Skeletal muscle cell (primary cell): ENCODE measurements around the gene STXBP6.
"Not testable (repeated sequence)": the region's sequence is repeated elsewhere in the genome, so short reads cannot be mapped to it uniquely, and the experiment has no call there.

Experiments used
- DNase-seq: peaks from one replicate; pipeline ENCODE4 v3.0.0-alpha.2; 2010; ENCODE audit warnings: low read depth
- H3K4me3 ChIP-seq: 2 replicates; pipeline ENCODE4 v1.5.1; 2011; ENCODE audit warnings: low read depth, mild to moderate bottlenecking, control low read depth, low read length, moderate library complexity

Gene STXBP6

GRCh38 chr14:24965934-24966578 lies 83.9 kb downstream of the STXBP6 start:
- peak; percentile 63 for DNase-seq
- H3K4me3 ChIP-seq = no peak overlapping the region

- H3K4me3 ChIP-seq = no peak overlapping the region
- DNase-seq = no peak
Measured at GRCh38 chr14:24965578-24965933, 84.4 kb downstream of the STXBP6 start.

GRCh38 chr14:24964591-24964990 lies 85.4 kb downstream of the STXBP6 start:
- no peak overlapping the region for H3K4me3 ChIP-seq
- DNase-seq = no peak

- no peak overlapping the region for H3K4me3 ChIP-seq
- no peak for DNase-seq
Measured at GRCh38 chr14:24964048-24964447, 85.9 kb downstream of the STXBP6 start.

- not testable (repeated sequence) for H3K4me3 ChIP-seq, DNase-seq
Measured at GRCh38 chr14:24962118-24962517, 87.8 kb downstream of the STXBP6 start.

- no peak for DNase-seq
- no peak overlapping the region for H3K4me3 ChIP-seq
Measured at GRCh38 chr14:24960816-24961215, 89.1 kb downstream of the STXBP6 start.

GRCh38 chr14:24959791-24960331 lies 90.1 kb downstream of the STXBP6 start:
- no peak for DNase-seq
- no peak overlapping the region for H3K4me3 ChIP-seq

GRCh38 chr14:24958271-24958670 lies 91.7 kb downstream of the STXBP6 start:
- H3K4me3 ChIP-seq = no peak overlapping the region
- no peak for DNase-seq

- no peak for DNase-seq
- no peak overlapping the region for H3K4me3 ChIP-seq
Measured at GRCh38 chr14:24957814-24958213, 92.1 kb downstream of the STXBP6 start.

- H3K4me3 ChIP-seq = no peak overlapping the region
- DNase-seq = no peak
Measured at GRCh38 chr14:24956104-24956503, 93.8 kb downstream of the STXBP6 start.

- no peak overlapping the region for H3K4me3 ChIP-seq
- DNase-seq = no peak
Measured at GRCh38 chr14:24954700-24955037, 95.3 kb downstream of the STXBP6 start.

- no peak overlapping the region for H3K4me3 ChIP-seq
- no peak for DNase-seq
Measured at GRCh38 chr14:24954037-24954699, 95.8 kb downstream of the STXBP6 start.

GRCh38 chr14:24952851-24953666 lies 96.9 kb downstream of the STXBP6 start:
- H3K4me3 ChIP-seq = no peak overlapping the region
- no peak for DNase-seq

- H3K4me3 ChIP-seq = no peak overlapping the region
- no peak for DNase-seq
Measured at GRCh38 chr14:24948261-24948847, 101.6 kb downstream of the STXBP6 start.

GRCh38 chr14:24947131-24947530 lies 102.8 kb downstream of the STXBP6 start:
- no peak overlapping the region for H3K4me3 ChIP-seq
- DNase-seq = no peak

- H3K4me3 ChIP-seq = no peak overlapping the region
- DNase-seq = no peak
Measured at GRCh38 chr14:24944800-24945199, 105.1 kb downstream of the STXBP6 start.

- DNase-seq = no peak
- no peak overlapping the region for H3K4me3 ChIP-seq
Measured at GRCh38 chr14:24943024-24943423, 106.9 kb downstream of the STXBP6 start.

GRCh38 chr14:24941719-24942118 lies 108.2 kb downstream of the STXBP6 start:
- DNase-seq = no peak

GRCh38 chr14:24940213-24940783 lies 109.6 kb downstream of the STXBP6 start:
- no peak for DNase-seq
- H3K4me3 ChIP-seq = no peak overlapping the region

More at GRCh38 chr14:24941719-24942118, 108.2 kb downstream of the STXBP6 start:
- no peak overlapping the region for H3K4me3 ChIP-seq

- H3K4me3 ChIP-seq = no peak overlapping the region
- no peak for DNase-seq
Measured at GRCh38 chr14:24938593-24938992, 111.4 kb downstream of the STXBP6 start.
